Neural cell (in vitro differentiated cells): ENCODE data around the gene FAF2.

ENCODE experiments used
- EP300 ChIP-seq: fragments of 450-650 bp; conservative IDR thresholded peaks from 2 replicates; pipeline ENCODE4 v1.6.1; 2014; ENCODE audit warnings: antibody characterized with exemption, mild to moderate bottlenecking, moderate library complexity; ENCODE audit not compliant: poor library complexity, severe bottlenecking
- EZH2 ChIP-seq: fragments of 200-600, 300-800 bp; shearing (Covaris generic), sonication (generic); IDR thresholded peaks from 2 replicates; pipeline ENCODE4 v1.6.1; 2014; ENCODE audit warnings: antibody characterized with exemption, low read length, borderline replicate concordance, mild to moderate bottlenecking; ENCODE audit not compliant: insufficient read depth, poor library complexity, severe bottlenecking
- MXI1 ChIP-seq: fragments of 450-650 bp; conservative IDR thresholded peaks from 2 replicates; pipeline ENCODE4 v1.6.1; 2014; ENCODE audit warnings: antibody characterized with exemption, mild to moderate bottlenecking; ENCODE audit not compliant: poor library complexity, severe bottlenecking
- POLR2AphosphoS5 ChIP-seq: IDR thresholded peaks from 2 replicates; pipeline ENCODE4 v1.6.1; 2012
- RAD21 ChIP-seq: fragments of 450-650 bp; conservative IDR thresholded peaks from 2 replicates; pipeline ENCODE4 v1.6.1; 2014; ENCODE audit warnings: antibody characterized with exemption, mild to moderate bottlenecking, moderate library complexity
- TAF1 ChIP-seq: IDR thresholded peaks from 2 replicates; pipeline ENCODE4 v1.6.1; 2012; ENCODE audit warnings: low read depth
- TF ChIP-seq, protein P1 (sequence below): fragments of 450-650 bp; IDR thresholded peaks from 2 replicates; pipeline ENCODE4 v1.5.1; 2014; ENCODE audit warnings: antibody characterized with exemption, mild to moderate bottlenecking, moderate library complexity; ENCODE audit not compliant: poor library complexity, severe bottlenecking

DNA sequence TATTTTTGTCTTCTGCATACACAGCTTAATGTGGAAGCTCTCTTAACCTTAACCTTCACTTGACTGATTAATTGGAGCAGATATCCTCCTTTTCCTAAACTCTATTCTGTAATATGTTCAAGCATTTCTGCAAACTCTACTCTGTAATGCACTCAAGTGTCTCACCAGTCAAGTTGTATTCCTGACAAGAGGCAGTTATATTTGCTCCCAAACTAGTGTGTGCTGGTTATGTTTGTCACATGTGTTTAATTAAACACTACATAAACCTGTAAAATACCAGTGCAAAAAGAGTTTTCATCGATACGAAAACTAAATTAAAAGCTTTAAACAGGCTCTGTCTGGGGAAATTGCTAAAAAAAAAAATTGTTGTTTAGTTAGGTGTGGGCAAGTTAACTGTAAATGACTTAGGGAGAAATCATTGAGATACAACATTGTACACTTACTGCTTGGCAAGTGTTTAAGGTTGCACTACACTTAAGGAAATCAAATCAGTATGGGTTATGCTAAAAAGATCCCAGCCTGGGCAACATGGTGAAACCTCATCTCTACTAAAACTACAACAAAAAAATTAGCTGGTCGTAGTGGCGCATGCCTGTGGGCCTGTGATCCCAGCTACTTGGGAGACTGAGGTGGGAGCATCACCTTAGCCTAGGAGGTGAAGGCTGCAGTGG lies 6.7 kb downstream of the FAF2 start:
- TF ChIP-seq, protein P1, sequence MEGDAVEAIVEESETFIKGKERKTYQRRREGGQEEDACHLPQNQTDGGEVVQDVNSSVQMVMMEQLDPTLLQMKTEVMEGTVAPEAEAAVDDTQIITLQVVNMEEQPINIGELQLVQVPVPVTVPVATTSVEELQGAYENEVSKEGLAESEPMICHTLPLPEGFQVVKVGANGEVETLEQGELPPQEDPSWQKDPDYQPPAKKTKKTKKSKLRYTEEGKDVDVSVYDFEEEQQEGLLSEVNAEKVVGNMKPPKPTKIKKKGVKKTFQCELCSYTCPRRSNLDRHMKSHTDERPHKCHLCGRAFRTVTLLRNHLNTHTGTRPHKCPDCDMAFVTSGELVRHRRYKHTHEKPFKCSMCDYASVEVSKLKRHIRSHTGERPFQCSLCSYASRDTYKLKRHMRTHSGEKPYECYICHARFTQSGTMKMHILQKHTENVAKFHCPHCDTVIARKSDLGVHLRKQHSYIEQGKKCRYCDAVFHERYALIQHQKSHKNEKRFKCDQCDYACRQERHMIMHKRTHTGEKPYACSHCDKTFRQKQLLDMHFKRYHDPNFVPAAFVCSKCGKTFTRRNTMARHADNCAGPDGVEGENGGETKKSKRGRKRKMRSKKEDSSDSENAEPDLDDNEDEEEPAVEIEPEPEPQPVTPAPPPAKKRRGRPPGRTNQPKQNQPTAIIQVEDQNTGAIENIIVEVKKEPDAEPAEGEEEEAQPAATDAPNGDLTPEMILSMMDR, result no peak
- no peak for TF ChIP-seq EP300
- TF ChIP-seq TAF1, result no peak
- no peak for TF ChIP-seq EZH2
- TF ChIP-seq POLR2AphosphoS5, result no peak
- no peak for TF ChIP-seq RAD21
- TF ChIP-seq MXI1, result no peak
